ENCODE data around the gene NPRL2. TPM values are rescaled to one million over a fixed set of nuclear protein-coding genes. Genes with fewer than 3 reads are reported as not detected.

The NPRL2 gene
- total and polyA plus RNA-seq, 2 of the 13 experiments (the other 11 are each of a cell fraction or from before 2014, with no cell fraction given), result 30.6 to 51.4 TPM

DNA sequence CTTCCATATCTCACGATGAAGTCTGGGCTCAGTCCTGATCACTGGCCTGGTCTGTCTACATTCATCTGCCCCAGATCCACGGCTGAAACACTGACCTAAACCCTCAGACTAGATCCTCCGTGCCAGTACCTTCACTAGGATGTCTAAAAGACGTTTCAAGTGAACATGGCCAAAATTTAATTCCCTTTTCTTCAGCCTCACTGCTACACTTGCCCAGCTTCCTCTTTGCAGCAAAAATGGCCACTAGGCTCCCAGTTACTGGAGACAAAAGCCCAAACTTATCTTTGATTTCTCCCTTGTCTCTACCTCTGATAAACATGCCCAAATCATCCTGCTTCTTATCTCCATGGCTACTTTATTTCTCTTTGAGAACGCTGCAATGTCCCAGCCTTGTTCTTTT lies 11.6 kb downstream of the NPRL2 start:
- TF ChIP-seq, protein P1, sequence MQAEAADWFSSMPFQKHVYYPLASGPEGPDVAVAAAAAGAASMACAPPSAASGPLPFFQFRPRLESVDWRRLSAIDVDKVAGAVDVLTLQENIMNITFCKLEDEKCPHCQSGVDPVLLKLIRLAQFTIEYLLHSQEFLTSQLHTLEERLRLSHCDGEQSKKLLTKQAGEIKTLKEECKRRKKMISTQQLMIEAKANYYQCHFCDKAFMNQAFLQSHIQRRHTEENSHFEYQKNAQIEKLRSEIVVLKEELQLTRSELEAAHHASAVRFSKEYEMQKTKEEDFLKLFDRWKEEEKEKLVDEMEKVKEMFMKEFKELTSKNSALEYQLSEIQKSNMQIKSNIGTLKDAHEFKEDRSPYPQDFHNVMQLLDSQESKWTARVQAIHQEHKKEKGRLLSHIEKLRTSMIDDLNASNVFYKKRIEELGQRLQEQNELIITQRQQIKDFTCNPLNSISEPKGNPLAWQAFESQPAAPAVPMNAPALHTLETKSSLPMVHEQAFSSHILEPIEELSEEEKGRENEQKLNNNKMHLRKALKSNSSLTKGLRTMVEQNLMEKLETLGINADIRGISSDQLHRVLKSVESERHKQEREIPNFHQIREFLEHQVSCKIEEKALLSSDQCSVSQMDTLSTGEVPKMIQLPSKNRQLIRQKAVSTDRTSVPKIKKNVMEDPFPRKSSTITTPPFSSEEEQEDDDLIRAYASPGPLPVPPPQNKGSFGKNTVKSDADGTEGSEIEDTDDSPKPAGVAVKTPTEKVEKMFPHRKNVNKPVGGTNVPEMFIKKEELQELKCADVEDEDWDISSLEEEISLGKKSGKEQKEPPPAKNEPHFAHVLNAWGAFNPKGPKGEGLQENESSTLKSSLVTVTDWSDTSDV (CRISPR knock-in tag; IDR thresholded peaks at IDR 0.05), result no peak
- TF ChIP-seq ZNF260 (CRISPR knock-in tag; IDR thresholded peaks at IDR 0.05; ENCODE audit: borderline replicate concordance, low read depth), result no peak
- TF ChIP-seq ZNF569 (CRISPR knock-in tag; IDR thresholded peaks at IDR 0.05; ENCODE audit: borderline replicate concordance), result no peak
- no peaks in the 10 kb centered on the region for H3K9me3 ChIP-seq (ENCODE audit: low read length)
- in situ Hi-C loops (cut with HindIII; ENCODE audit: extremely low pct_ligation_motif_present, low pct_unique_long_range_greater_than_20kb) (no loop called here), intact Hi-C loops (cut with micrococcal nuclease; ENCODE audit: unreplicated experiment) (no loop called here)
- H3K36me3 ChIP-seq (replicated peaks in 1 of 2; ENCODE audit: control insufficient read depth in 1 of 2, insufficient read depth in 2 of 2, low read length in 2 of 2), result peaks cover 3 to 6% of the 10 kb centered on the region in 2 experiments; a peak in 1 of 5 replicates
- ATAC-seq, result no peak
- WGBS (ENCODE audit: low lambda C conversion rate), result 90% methylated on average over 5 of the region's 5 CpGs
- H3K4me1 ChIP-seq (ENCODE audit: insufficient read depth, low read length), result peaks cover 61% of the 10 kb centered on the region
- H3K4me2 ChIP-seq (ENCODE audit: low read depth, low read length), result no peak overlapping the region
- H3K79me2 ChIP-seq (ENCODE audit: insufficient read depth, low read length), result peaks cover 29% of the 10 kb centered on the region
- no peak overlapping the region for H3K9ac ChIP-seq (ENCODE audit: insufficient read depth, low read depth, low read length)
- no TSS peak for BruUV-seq (replicated peaks)
- FAIRE-seq, result no peak
- H2AFZ ChIP-seq (ENCODE audit: low read length), result no peak overlapping the region
- DNase-seq (ENCODE audit: low spot score), result no peak
- POLR2A ChIA-PET, result interaction anchor here (3.4 kb wide), 1 partner anchor 11 kb away, joined by 60 read pairs; the partner anchor contains the start of genes CYB561D2 and NPRL2
- H4K20me1 ChIP-seq (ENCODE audit: insufficient read depth, low read length), result peaks cover 5% of the 10 kb centered on the region
- H3K27ac ChIP-seq (ENCODE audit: extremely low read length, insufficient read depth, low read length), result no peak overlapping the region
- CTCF ChIA-PET (ENCODE audit: low intra/inter-chr PET ratio, low total read pairs), result no interaction called here
- H3K4me3 ChIP-seq (replicated peaks in 1 of 3; ENCODE audit: insufficient read depth in 1 of 3, low read depth in 2 of 3, low read length in 3 of 3), result no peak overlapping the region
- peaks cover 1 to 2% of the 10 kb centered on the region in 2 experiments; a peak in 1 of 5 replicates for H3K27me3 ChIP-seq (ENCODE audit: control insufficient read depth in 1 of 2, insufficient read depth in 2 of 2, low read length in 2 of 2)

Measured in HepG2 (cell line).